GM21529 (cell line): Measurements from ENCODE around the gene SAPCD2.

ENCODE experiments used
- ATAC-seq: cut with Tn5 transposase; IDR thresholded peaks from one replicate; pipeline ENCODE4 v1.9.1; 2021; ENCODE audit not compliant: unreplicated experiment

The SAPCD2 gene

GRCh38 chr9:137107312-137107921 lies 37.1 kb upstream of the SAPCD2 start:
- no peak for ATAC-seq

GRCh38 chr9:137106662-137107250 lies 36.4 kb upstream of the SAPCD2 start:
- no peak for ATAC-seq

GRCh38 chr9:137105814-137106661 lies 35.7 kb upstream of the SAPCD2 start:
- no peak for ATAC-seq

DNA sequence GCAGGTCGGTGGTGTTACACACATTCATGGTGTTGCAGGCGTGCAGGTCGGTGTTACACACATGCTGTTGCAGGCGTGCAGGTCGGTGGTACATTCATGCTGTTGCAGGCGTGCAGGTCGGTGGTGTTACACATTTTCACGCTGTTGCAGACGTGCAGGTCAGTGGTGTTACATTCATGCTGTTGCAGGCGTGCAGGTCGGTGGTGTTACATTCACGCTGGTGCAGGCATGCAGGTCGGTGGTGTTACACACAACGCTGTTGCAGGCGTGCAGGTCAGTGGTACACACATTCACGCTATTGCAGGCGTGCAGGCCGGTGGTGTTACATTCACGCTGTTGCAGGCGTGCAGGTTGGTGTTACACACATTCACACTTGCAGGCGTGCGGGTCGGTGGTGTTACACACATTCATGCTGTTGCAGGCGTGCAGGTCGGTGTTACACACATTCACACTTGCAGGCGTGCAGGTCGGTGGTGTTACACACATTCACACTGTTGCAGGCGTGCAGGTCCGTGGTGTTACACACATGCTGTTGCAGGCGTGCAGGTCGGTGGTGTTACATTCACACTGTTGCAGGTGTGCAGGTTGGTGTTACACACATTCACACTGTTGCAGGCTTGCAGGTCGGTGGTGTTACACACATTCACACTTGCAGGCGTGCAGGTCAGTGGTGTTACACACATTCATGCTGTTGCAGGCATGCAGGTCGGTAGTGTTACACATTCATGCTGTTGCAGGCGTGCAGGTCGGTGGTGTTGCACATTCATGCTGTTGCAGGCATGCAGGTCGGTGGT lies 33.0 kb upstream of the SAPCD2 start:
- no peak for ATAC-seq

DNA sequence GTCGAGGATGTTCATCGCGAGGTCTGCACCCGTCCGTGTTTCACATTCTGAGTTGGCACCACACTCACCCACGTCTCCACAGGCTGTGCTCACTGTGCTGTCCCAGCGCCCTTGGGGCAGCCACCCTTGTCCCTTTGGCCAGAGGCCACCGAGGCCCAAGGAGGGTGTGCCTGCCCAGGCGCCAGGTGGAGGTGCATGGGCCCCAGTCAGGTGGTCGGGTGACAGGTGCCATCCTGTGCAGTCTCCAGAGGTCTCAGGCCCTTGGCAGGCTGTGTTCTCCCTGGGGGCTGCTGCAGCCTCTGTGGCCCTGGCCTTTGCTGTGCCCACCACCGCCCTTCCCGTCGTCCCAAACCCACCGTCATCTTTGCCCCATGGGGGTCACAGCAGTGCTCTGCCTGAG lies 28.9 kb upstream of the SAPCD2 start:
- ATAC-seq: no peak

GRCh38 chr9:137097761-137098462 lies 27.6 kb upstream of the SAPCD2 start:
- ATAC-seq: no peak

DNA sequence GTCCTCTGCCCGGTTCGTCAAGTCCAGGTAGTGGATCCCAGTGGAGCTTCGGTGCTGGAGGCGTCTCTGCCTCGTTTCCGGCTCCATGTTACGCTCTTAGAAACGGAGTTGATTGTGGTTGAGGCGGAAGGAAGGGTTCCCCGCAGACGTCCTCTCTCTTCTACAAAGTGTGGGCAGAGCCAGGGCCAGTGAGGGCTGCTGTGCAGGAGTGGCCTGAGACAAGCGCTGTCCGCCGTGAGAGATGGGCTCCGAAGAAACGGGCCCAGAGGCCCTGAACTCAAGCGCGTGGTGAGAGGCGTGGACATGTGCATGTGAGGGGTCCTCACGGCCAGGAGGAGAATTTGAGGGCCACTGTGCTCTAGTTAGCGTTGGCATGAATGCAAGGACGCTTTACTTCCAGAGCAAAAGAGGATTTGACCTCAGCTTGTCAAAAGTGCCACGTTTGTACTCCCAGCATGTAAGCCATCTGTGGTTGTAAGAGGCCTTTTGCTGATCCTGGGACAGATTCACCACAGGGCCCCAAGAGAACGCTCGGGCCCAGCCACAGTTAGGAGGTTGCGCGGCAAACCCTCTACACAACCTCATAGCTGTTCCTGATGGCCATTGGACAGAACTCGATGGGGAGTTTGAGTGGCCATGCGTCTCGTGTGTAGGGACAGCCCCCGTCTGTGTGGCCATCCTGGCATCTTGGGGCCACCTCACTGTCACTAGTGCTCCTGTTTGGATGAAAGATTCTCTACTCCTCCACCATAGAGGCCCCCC lies 26.6 kb upstream of the SAPCD2 start:
- ATAC-seq: no peak

GRCh38 chr9:137095664-137096517 lies 25.5 kb upstream of the SAPCD2 start:
- ATAC-seq: peak; percentile 80

GRCh38 chr9:137089232-137089947 lies 19.0 kb upstream of the SAPCD2 start:
- ATAC-seq: no peak

DNA sequence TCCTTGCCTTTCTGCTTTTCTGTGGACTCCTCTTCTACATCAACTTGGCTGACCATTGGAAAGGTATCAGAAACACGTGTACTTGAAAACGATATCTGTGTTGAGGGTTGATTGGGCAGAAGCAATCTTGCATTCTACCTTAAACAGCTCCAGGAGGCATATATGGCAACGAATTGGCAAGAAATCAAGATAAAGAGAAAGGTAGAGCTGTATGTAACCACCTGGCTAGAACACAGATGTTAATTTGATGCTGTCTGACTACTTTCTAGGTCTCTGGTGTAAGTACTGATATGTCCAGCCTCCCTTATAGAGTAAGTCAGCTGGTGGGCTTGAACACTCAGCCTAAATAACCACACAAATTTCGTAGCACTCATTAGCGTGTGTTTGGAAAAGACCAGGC lies 17.8 kb upstream of the SAPCD2 start:
- ATAC-seq: no peak

- peak; percentile 1 for ATAC-seq
Measured at GRCh38 chr9:137087409-137087925, 17.1 kb upstream of the SAPCD2 start.

GRCh38 chr9:137086531-137087408 lies 16.4 kb upstream of the SAPCD2 start, which contains the start of gene MAN1B1:
Gene MAN1B1, plus strand, starts transcription at chr9:137086985. Its CDS starts 15 bp downstream, at chr9:137087000.
- peak; percentile 80 for ATAC-seq

GRCh38 chr9:137085920-137086530 lies 15.7 kb upstream of the SAPCD2 start:
- ATAC-seq: peak; percentile 4

GRCh38 chr9:137084526-137084925 lies 14.2 kb upstream of the SAPCD2 start:
- no peak for ATAC-seq

GRCh38 chr9:137083394-137084004 lies 13.1 kb upstream of the SAPCD2 start:
- no peak for ATAC-seq

DNA sequence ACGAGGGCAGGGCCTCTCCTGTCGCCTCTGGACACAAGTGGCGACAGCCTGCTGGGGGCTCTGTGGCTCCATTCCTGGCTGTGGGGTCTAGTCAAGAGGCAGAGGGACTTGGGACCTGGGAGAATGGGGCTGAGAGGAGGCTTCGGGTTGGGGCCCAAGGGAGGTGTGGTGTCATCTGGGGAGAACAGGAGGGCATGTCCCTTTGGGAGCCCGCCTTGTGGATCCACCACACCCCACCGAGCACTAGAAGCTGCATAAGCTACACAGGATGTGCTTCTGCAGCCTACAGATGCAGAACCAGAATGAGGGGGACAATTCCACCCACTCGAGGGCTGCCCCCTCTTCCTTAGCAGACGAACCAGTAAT lies 12.6 kb upstream of the SAPCD2 start:
- no peak for ATAC-seq
